ENCODE data around the gene MAMSTR.
A peak's percentile ranks its signal among the peaks of the same experiment; 100 is the strongest.

Gene MAMSTR

GRCh38 chr19:48746110-48746509 is 26.6 kb upstream of the MAMSTR start:
- DNase-seq = no peak

GRCh38 chr19:48745208-48745995 is 25.9 kb upstream of the MAMSTR start:
- DNase-seq = peak; percentile 80

GRCh38 chr19:48742096-48742495 is 22.6 kb upstream of the MAMSTR start:
- DNase-seq = no peak

DNA sequence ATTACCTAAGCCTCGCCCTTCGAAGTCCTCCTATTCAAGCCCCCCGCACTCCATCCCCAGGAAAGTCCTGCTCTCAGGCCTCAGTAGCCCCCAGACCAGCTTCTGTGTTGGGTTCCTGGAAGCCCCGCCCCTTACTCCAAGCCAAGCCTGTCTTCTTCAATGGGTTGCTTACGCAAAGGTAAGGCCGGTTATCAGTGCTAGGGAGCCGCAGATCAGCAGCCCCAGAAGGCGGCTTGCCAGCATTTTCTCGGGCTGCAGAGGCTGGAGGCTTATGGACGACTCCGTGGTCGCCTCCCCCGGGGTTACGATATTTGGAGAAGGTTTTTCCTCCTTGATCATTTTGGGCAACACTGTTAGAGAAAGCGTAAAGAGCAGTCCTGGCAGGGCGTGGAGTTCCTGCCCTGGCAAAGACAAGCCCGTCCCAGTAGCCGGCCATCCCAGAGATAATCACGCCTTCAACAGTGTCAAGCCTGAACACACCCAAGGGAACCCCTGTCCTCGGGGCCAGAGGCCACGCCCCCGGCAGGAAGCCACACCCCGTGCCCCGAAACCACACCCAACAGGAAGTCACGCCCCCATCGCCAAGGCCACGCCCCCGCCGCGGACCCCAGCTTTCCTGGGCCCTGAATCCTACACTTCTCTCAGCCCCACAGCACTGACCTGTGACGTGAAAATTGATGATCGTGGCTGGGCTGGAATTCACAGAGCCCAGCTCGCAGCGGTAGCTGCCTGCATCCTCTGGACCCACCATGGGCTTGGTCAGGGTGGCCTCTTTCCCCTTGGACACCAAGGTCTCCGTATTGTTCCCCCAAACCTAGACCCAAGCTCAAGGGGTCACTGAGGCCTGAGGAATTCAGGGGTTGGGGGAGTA is 21.8 kb upstream of the MAMSTR start:
- DNase-seq = no peak

GRCh38 chr19:48740164-48740972 is 20.8 kb upstream of the MAMSTR start, which contains the start of gene RASIP1:
Gene RASIP1 (minus strand): TSS chr19:48740610. CDS start chr19:48740282, 328 bp downstream.
- DNase-seq = no peak

GRCh38 chr19:48739404-48740163 is 20.1 kb upstream of the MAMSTR start:
- peak; percentile 25 for DNase-seq

- DNase-seq = peak; percentile 93
These were observed 19.3 kb upstream of the MAMSTR start for GRCh38 chr19:48738557-48739403.

DNA sequence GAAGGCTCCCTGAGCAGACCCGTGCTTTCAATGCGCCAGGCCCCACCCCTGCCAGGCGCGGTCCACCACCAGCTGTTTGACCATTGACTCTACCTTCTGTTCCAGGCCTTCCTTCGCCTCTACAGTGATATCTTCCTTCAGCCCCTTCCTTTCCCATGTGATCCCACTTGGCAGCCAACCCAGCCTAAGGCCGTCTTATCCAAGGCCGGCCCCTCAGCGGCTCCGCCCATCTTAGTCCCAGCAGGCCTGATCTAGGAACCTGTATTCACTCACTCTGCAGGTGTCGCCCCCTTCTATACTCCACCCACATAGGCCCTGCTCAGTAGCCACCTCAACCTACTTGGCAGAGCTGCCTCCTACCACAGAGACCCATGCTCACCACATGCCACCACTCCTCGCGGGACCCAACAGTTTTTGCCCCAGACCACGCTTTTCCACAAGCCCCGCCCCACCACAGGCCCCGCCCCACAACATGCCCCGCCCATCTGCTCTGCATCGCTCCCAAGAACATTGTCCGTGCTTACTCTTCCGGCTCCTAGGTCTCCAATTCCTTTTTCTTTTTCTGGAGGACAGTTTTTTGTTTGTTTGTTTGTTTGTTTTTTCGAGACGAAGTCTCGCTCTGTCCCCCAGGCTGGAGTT is 18.0 kb upstream of the MAMSTR start:
- no peak for DNase-seq

DNA sequence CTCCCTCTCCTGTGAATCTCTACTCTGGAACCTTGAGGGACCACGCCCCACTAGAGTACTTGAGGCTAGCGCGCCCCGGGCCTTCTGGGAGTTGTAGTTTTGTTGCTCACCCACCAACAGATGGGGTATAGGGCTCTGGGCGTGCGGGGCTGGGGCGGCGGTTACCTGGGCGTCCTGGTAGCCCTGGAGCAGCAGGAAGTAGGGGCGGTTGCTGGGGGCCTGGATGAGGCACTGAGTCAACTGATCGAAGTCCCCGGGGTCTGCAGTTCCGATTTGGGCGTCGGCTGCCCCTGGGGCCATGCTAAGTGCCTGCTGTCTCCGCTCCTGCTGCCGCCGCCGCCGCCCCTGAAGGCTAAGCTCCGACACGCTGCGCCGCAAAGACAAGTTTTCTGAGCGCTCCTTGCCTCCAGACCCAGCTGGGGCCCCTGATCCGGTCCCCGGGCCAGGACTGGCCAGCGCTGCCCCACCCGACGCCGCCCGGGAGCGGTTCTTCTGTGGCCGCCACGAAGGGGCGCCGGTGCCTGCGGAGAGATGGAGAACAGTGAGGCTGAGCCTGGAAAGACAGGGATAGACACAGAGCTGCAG is 15.6 kb upstream of the MAMSTR start:
- DNase-seq = peak; percentile 84

- DNase-seq = no peak
These were observed 15.1 kb upstream of the MAMSTR start for GRCh38 chr19:48734625-48735024.

GRCh38 chr19:48731452-48731851 is 11.9 kb upstream of the MAMSTR start:
- no peak for DNase-seq

DNA sequence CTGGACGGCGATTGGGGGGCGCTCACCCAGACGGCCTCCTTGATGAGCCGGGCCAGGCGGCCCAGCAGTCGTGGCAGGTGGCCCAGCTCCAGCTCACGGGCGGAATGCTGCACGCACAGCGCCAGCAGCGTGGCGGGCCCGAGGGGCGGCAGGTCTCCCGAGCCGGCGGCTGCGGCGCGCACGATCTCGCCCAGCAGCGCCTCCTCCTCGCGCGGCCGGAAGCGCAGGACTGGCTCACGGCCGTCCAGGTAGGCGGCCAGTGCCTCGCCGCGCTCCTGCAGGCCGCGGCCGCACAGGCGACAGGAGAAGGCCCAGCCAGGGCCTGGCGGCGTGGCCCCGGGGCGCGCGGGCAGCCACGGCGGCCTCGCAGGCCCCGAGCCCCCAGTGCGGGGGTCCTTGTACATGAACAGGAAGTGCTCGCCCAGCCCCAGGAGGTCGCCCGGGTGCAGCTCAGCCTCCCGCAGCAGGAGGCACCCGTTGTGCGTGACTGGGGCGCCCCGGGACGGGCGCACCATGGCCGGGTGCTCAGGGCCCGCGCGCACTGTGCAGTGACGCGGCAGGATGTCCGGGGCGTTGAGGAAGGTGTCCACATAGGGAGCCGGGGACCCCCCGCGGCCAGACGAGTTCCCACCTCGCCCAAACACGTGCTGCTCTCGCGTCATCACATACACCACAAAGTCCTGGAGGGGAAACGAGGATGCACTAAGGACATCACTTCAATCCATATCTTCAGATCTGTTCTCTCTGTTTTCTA is 9.6 kb upstream of the MAMSTR start:
- DNase-seq = no peak

DNA sequence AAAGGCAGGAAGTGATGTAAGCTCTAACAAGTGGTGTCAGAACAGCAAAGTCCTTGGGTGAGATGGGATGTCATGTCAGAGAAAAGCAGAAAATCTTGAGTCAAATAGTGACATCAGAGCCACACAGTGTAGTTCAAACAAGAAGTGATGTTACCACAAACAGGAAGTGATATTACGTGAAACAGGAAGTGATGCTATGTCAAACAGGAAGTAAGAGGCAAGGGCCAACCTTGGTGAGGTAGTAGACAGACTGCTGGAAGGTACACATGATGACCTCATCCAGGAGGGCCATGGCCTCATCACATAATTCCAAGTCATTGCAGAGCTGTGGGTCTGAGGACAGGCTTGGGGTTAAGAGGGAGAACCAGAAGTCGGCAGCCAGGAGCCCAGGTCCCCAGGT is 7.0 kb upstream of the MAMSTR start:
- DNase-seq = no peak

DNA sequence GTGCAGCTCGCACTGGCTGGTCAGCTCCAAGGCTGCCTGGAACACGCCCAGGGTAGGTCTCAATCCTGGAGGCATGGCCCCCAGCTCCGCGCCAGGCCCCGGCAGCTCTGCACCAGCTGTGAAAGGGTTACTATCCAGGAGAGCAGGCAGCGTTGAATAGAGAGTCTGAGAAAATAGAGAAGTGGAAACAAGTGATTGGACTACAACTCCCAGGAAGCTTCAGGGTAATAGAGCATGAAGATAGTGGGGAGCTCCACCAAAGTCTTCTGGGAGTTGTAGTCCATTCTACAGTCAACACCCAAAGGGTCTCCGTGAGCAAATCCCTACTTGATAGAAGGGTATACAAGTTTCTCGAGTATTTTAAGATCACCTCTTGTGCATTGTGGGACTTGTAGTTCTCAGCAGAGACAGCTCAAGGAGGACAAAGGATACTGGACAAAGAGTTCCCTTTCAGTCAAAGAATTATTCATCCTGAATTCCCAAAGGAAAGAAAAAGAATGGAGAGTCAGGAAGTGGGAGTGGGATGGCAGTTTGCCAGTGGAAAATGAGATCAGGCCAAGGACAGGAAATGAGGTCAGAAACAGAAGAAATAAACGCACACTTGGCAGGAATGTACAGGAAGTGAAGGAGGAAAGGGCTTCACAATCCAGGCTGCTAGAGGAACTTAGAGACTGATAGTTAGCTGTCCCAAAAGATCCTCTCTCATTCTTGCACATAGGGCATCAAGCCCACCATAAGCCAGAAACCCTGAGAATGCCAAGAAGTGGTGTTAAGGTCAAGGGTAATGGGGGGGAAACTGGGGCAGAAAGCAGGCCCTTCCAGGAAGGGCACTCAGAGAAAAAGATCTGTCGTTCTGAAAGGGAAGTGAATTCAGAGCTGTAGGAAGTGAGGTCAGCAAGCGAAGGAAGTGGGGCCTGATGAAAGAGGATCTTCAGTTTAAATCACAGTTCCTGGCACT is 5.5 kb upstream of the MAMSTR start:
- peak; percentile 41 for DNase-seq

- no peak for DNase-seq
These were observed 2.7 kb upstream of the MAMSTR start for GRCh38 chr19:48722196-48722708.

DNA sequence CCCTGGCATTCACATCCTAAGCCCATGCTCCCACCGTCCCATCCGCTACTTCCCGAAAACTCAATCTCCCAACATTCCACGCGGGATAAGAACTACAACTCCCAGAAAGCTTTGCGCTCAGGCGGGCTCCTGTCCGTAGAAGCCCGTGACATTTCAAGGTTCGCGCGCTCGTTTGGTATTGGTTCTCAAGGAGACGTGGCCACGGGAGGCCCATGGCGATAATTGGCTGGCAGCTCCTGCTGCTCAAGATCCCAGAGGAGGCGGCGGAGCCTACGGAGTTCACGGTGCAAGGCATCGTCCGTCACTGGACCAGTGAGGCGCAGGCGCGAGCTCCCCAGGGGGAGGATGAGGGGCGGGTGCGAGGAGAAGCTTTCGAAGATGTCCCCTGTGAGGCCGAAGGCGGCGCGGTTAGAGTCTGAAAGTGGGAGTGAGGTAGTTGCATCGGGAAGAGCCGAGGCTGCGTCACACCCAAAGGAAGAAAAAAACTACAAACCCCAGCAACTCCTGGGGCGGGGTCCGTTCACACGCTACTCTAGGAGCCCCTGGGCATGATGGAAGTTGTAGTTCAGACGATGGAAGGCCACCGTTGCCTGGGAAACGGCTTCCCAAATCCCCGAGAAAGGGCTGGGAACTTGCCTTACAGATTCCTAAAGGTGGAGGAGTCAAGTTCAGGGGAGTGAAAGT is 1.2 kb upstream of the MAMSTR start:
- DNase-seq = peak; percentile 99

DNA sequence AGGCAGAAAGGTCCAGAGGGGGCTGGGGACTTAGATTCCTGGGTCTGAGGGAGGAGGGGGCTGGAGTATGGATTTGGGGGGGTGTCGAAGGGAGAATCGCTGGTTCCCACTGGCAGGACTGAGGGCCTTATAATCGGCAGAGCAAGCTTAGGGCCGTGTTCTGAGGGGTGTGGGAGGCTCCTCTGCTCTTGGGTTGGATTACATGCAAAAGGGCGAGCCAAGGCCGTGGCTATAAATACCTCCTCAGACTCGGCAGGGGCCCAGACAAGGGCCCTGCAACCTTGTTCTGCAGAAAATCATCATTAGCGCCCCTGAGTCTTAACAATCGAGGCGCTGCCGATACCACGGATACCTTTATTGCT is 707 bp upstream of the MAMSTR start:
- no peak for DNase-seq
